ENCODE measurements around the gene ADIRF.

DNA sequence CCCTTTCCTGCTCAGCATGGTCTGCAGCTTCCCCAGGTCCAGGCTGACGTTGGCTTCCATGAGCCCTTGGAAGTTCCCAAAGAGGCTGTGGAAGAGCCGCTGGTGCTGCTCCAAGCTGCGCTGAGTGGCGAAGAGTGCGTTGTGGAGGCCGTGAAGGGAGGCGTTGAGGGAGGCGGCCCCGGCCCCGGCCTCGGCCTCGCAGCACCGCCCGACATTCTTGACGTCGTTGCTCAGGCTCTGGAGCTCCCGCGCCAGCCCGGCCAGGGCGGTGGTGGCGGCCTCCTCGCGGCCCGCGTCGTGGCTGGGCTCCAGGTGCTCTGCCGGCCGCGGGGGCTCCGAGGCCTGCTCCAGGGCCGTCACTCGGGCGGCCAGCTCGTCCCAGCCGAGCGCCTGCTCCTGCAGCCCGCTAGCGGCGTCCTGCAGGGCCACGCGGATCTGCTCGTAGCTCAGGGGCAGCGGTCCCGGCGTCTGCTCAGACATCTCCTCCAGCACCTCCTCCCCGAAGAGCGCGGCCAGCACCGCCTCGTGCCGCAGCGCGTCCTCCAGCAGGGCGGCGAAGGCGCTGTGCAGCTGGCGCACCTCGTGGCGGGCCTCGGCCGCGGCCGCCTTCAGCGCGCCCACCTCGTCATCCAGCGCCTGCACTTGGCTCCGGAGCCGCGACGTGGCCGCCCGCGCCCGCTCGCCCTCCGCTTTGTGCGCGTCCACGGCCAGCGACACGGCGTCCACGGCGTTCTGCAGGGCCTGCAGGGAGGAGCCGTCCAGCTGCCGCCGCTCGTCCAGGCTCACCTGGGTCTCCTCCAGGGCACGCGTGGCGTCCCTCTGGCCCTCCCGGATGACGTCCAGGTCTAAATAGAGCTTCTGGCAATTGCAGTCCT lies 25.6 kb upstream of the ADIRF start:
- no peak for TF ChIP-seq YY1 (IDR thresholded peaks at IDR 0.05; ENCODE audit: low read depth)
- TF ChIP-seq RAD21 (IDR thresholded peaks at IDR 0.05; ENCODE audit: low read depth), result no peak
- TF ChIP-seq ZBTB7A (IDR thresholded peaks at IDR 0.05; ENCODE audit: low read depth), result no peak
- TF ChIP-seq NFIC (IDR thresholded peaks at IDR 0.05), result no peak
- TF ChIP-seq CEBPB (IDR thresholded peaks at IDR 0.05), result no peak
- TF ChIP-seq, protein P1, sequence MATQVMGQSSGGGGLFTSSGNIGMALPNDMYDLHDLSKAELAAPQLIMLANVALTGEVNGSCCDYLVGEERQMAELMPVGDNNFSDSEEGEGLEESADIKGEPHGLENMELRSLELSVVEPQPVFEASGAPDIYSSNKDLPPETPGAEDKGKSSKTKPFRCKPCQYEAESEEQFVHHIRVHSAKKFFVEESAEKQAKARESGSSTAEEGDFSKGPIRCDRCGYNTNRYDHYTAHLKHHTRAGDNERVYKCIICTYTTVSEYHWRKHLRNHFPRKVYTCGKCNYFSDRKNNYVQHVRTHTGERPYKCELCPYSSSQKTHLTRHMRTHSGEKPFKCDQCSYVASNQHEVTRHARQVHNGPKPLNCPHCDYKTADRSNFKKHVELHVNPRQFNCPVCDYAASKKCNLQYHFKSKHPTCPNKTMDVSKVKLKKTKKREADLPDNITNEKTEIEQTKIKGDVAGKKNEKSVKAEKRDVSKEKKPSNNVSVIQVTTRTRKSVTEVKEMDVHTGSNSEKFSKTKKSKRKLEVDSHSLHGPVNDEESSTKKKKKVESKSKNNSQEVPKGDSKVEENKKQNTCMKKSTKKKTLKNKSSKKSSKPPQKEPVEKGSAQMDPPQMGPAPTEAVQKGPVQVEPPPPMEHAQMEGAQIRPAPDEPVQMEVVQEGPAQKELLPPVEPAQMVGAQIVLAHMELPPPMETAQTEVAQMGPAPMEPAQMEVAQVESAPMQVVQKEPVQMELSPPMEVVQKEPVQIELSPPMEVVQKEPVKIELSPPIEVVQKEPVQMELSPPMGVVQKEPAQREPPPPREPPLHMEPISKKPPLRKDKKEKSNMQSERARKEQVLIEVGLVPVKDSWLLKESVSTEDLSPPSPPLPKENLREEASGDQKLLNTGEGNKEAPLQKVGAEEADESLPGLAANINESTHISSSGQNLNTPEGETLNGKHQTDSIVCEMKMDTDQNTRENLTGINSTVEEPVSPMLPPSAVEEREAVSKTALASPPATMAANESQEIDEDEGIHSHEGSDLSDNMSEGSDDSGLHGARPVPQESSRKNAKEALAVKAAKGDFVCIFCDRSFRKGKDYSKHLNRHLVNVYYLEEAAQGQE (IDR thresholded peaks at IDR 0.05; ENCODE audit: low read depth), result no peak
- no peak for TF ChIP-seq EP300 (IDR thresholded peaks at IDR 0.05; ENCODE audit: borderline replicate concordance)
- TF ChIP-seq, protein P2, sequence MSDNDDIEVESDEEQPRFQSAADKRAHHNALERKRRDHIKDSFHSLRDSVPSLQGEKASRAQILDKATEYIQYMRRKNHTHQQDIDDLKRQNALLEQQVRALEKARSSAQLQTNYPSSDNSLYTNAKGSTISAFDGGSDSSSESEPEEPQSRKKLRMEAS (IDR thresholded peaks at IDR 0.05), result no peak
- TF ChIP-seq EGR1 (IDR thresholded peaks at IDR 0.05), result no peak
- TF ChIP-seq FOXM1 (IDR thresholded peaks at IDR 0.05; ENCODE audit: borderline replicate concordance, low read depth), result no peak
- TF ChIP-seq TEAD4 (IDR thresholded peaks at IDR 0.05), result no peak

Data from Ishikawa (cell line).